BJ (cell line): ENCODE measurements around the gene FLNB. TPM values are rescaled to one million over a fixed set of nuclear protein-coding genes. Genes with fewer than 3 reads are reported as not detected.

Experiments
- CTCF ChIA-PET: fragments of 350-600 bp; formaldehyde crosslinking; extraction: SDS; loops from one replicate; lab custom pipeline; 2021; ENCODE audit warnings: antibody characterized with exemption, inconsistent platforms; lab: Yijun Ruan, JAX
- POLR2A ChIA-PET: fragments of 300-600 bp; sonication (Branson Sonifier 250); formaldehyde crosslinking; extraction: SDS; loops from one replicate; lab custom pipeline; 2021; ENCODE audit warnings: antibody characterized with exemption; lab: Charles Lee
- DNase-seq: peaks from one replicate; pipeline ENCODE4 v3.0.0-alpha.2; 2011; ENCODE audit warnings: low read depth
- H3K27me3 ChIP-seq: 2 replicates; pipeline ENCODE4 v1.6.0; 2011; ENCODE audit warnings: low read length; ENCODE audit not compliant: control insufficient read depth, insufficient read depth
- H3K36me3 ChIP-seq: 2 replicates; pipeline ENCODE4 v1.5.1; 2011; ENCODE audit warnings: low read length; ENCODE audit not compliant: control insufficient read depth, insufficient read depth
- H3K4me3 ChIP-seq: 2 replicates; pipeline ENCODE4 v1.5.1; 2011; ENCODE audit warnings: low read depth, mild to moderate bottlenecking, control low read depth, low read length
- CTCF ChIP-seq: IDR thresholded peaks from 2 replicates; pipeline ENCODE4 v1.5.1; 2011; ENCODE audit warnings: low read depth, mild to moderate bottlenecking, control low read depth, inconsistent platforms, low read length, moderate library complexity; ENCODE audit not compliant: insufficient read depth
- polyA plus RNA-seq: library from polyadenylated mRNA; depleted of rRNA; stranded (reverse); fragments of >200 nt; gene quantifications from 2 replicates; pipeline ENCODE4 v1.2.3, GENCODE V29; 2011

FLNB gene
- polyA plus RNA-seq, 1 experiment = 111 TPM

- Histone ChIP-seq H3K36me3 (peaks cover 2% of the 10 kb centered on the region), H3K4me3 (no peak overlapping the region), H3K27me3 (no peaks in the 10 kb centered on the region)
- TF ChIP-seq CTCF = no peak
- CTCF ChIA-PET = no interaction called here
- POLR2A ChIA-PET = no interaction called here
- no peak for DNase-seq
These were observed 76.7 kb downstream of the FLNB start for GRCh38 chr3:58084788-58085543.

- ChIA-PET POLR2A (no interaction called here), CTCF (no interaction called here)
- Histone ChIP-seq H3K36me3 (peaks cover 2% of the 10 kb centered on the region), H3K27me3 (no peaks in the 10 kb centered on the region), H3K4me3 (no peak overlapping the region)
- no peak for DNase-seq
- no peak for TF ChIP-seq CTCF
These were observed 77.4 kb downstream of the FLNB start for GRCh38 chr3:58085616-58086015.

GRCh38 chr3:58088501-58088900 lies 80.3 kb downstream of the FLNB start:
- no peak for DNase-seq
- no peak for TF ChIP-seq CTCF
- POLR2A ChIA-PET = no interaction called here
- no peak overlapping the region for H3K4me3 ChIP-seq
- CTCF ChIA-PET = interaction anchor here (0.8 to 1.4 kb wide), 2 partner anchors 47 to 79 kb away, joined by 3 read pairs; no protein-coding TSS in a partner anchor
- H3K36me3 ChIP-seq = no peaks in the 10 kb centered on the region; the same call in 1 of the 2 replicates
- no peaks in the 10 kb centered on the region for H3K27me3 ChIP-seq

GRCh38 chr3:58090351-58090750 lies 82.1 kb downstream of the FLNB start:
- Histone ChIP-seq H3K36me3 (no peaks in the 10 kb centered on the region), H3K27me3 (no peaks in the 10 kb centered on the region), H3K4me3 (no peak overlapping the region)
- ChIA-PET CTCF (no interaction called here), POLR2A (no interaction called here)
- TF ChIP-seq CTCF = no peak
- DNase-seq = no peak

- no peaks in the 10 kb centered on the region for H3K27me3 ChIP-seq
- no peak for DNase-seq
- peaks cover 4% of the 10 kb centered on the region for H3K36me3 ChIP-seq
- ChIA-PET CTCF (no interaction called here), POLR2A (no interaction called here)
- H3K4me3 ChIP-seq = no peak overlapping the region
- no peak for TF ChIP-seq CTCF
These were observed 84.3 kb downstream of the FLNB start for GRCh38 chr3:58092521-58092920.
